Measurements from ENCODE around the gene ACER1.
"Not testable (repeated sequence)": the region's sequence is repeated elsewhere in the genome, so short reads cannot be mapped to it uniquely, and the experiment has no call there.

ACER1 gene

GRCh38 chr19:6373096-6373812 is 39.8 kb upstream of the ACER1 start:
- ChIA-PET CTCF (interaction anchor here (0.6 kb wide), 1 partner anchor 9 kb away, joined by 3 read pairs; no protein-coding TSS in a partner anchor), POLR2A (ENCODE audit: low non-redundant PET) (interaction anchor here (0.6 to 1.0 kb wide), 4 partner anchors 24 to 157 kb away, joined by 3 to 9 read pairs (median 6); partner anchors contain the start of gene TNFSF9)
- no peak for TF ChIP-seq CTCF (conservative IDR thresholded peaks at IDR 0.05; ENCODE audit: low read depth)
- peak overlapping the region; percentile 98 for H3K27ac ChIP-seq
- DNase-seq (ENCODE audit: low spot score): peak; percentile 96

- H3K27ac ChIP-seq: peak within 1 kb of the TSS; percentile 98
- ChIA-PET POLR2A (ENCODE audit: low non-redundant PET) (interaction anchor here (0.6 to 1.0 kb wide), 3 partner anchors 24 to 158 kb away, joined by 3 to 9 read pairs (median 8); partner anchors contain the start of gene TNFSF9), CTCF (interaction anchor here (0.9 kb wide), 1 partner anchor 350 kb away, joined by 5 read pairs; no protein-coding TSS in a partner anchor)
- TF ChIP-seq CTCF (conservative IDR thresholded peaks at IDR 0.05; ENCODE audit: low read depth): no peak
- peak; percentile 95 for DNase-seq (ENCODE audit: low spot score)
Observed at GRCh38 chr19:6372594-6373095, 39.2 kb upstream of the ACER1 start, which contains the start of gene ALKBH7. Gene ALKBH7 (plus strand): TSS chr19:6372794. CDS start chr19:6372821, 27 bp downstream.

- TF ChIP-seq CTCF (conservative IDR thresholded peaks at IDR 0.05; ENCODE audit: low read depth): no peak
- CTCF ChIA-PET: no interaction called here
Observed at GRCh38 chr19:6364353-6364752, 30.9 kb upstream of the ACER1 start.

GRCh38 chr19:6362351-6362801 is 29.0 kb upstream of the ACER1 start:
- DNase-seq (ENCODE audit: low spot score): no peak
- no peak for TF ChIP-seq CTCF (conservative IDR thresholded peaks at IDR 0.05; ENCODE audit: low read depth)
- ChIA-PET POLR2A (ENCODE audit: low non-redundant PET) (interaction anchor here (0.5 kb wide), 1 partner anchor 310 kb away, joined by 5 read pairs; no protein-coding TSS in a partner anchor), CTCF (interaction anchor here (0.7 kb wide), 2 partner anchors 9 to 295 kb away, joined by 3 read pairs; no protein-coding TSS in a partner anchor)
- peak overlapping the region; percentile 85 for H3K27ac ChIP-seq

More at GRCh38 chr19:6364353-6364752, 30.9 kb upstream of the ACER1 start:
- no peak overlapping the region for H3K27ac ChIP-seq
- DNase-seq (ENCODE audit: low spot score): no peak
- POLR2A ChIA-PET (ENCODE audit: low non-redundant PET): no interaction called here

GRCh38 chr19:6362027-6362350 is 28.6 kb upstream of the ACER1 start:
- no peak for TF ChIP-seq CTCF (conservative IDR thresholded peaks at IDR 0.05; ENCODE audit: low read depth)
- peak overlapping the region; percentile 85 for H3K27ac ChIP-seq
- ChIA-PET CTCF (interaction anchor here (0.7 kb wide), 1 partner anchor 9 kb away, joined by 3 read pairs; no protein-coding TSS in a partner anchor), POLR2A (ENCODE audit: low non-redundant PET) (no interaction called here)
- peak; percentile 20 for DNase-seq (ENCODE audit: low spot score)

GRCh38 chr19:6360857-6361216 is 27.4 kb upstream of the ACER1 start:
- DNase-seq (ENCODE audit: low spot score): not testable (repeated sequence)
- ChIA-PET CTCF (interaction anchor here (0.5 to 0.6 kb wide), 2 partner anchors 20 to 641 kb away, joined by 3 read pairs; partner anchors contain the start of gene LONP1), POLR2A (ENCODE audit: low non-redundant PET) (interaction anchor here (1.2 kb wide), 1 partner anchor 103 kb away, joined by 5 read pairs; the partner anchor contains the start of gene CRB3)
- peak overlapping the region; percentile 85 for H3K27ac ChIP-seq

- POLR2A ChIA-PET (ENCODE audit: low non-redundant PET): interaction anchor here (1.2 kb wide), 1 partner anchor 104 kb away, joined by 5 read pairs; the partner anchor contains the start of gene CRB3
- H3K27ac ChIP-seq; CTCF ChIA-PET; DNase-seq (ENCODE audit: low spot score): not testable (repeated sequence)
Observed at GRCh38 chr19:6360445-6360844, 27.0 kb upstream of the ACER1 start.

Data from RWPE1 (cell line).